Gastroesophageal sphincter (tissue), 4 donors: ENCODE measurements around the gene CFAP46. TPM values are rescaled to one million over a fixed set of nuclear protein-coding genes. Genes with fewer than 3 reads are reported as not detected.

Experiments
- ATAC-seq: fragments of 150-250 bp; one replicate; pipeline ENCODE4 v1.9.1; 2016; ENCODE audit warnings: mild to moderate bottlenecking, moderate library complexity
- H3K27ac ChIP-seq, 4 donors: fragments of 200-600 bp; sonication (generic) in 3 of 4; 1 replicate in 3 of 4; 2 replicates in 1 of 4; pipeline ENCODE4 v1.5.1; 2016 to 2019
- H3K27me3 ChIP-seq: fragments of 200-600 bp; sonication (generic); one replicate; pipeline ENCODE4 v1.5.1; 2019
- H3K36me3 ChIP-seq, 2 donors: fragments of 200-600 bp; sonication (generic); one replicate each; pipeline ENCODE4 v1.5.1; 2019; ENCODE audit warnings: control low read depth in 1 of 2
- H3K4me1 ChIP-seq, 3 donors: fragments of 200-600 bp; sonication (generic); 1 replicate in 2 of 3; 2 replicates in 1 of 3; pipeline ENCODE4 v1.5.1; 2016 to 2019; ENCODE audit warnings: control low read depth in 2 of 3
- H3K4me3 ChIP-seq, 2 donors: fragments of 200-600 bp; sonication (generic); one replicate each; pipeline ENCODE4 v1.5.1; 2019; ENCODE audit warnings: mild to moderate bottlenecking in 1 of 2, moderate library complexity in 1 of 2
- H3K9me3 ChIP-seq, 3 donors: fragments of 200-600 bp; sonication (generic); one replicate each; pipeline ENCODE4 v1.5.1; 2017 to 2019; ENCODE audit warnings: control low read depth in 2 of 3
- EP300 ChIP-seq: sonication (generic); formaldehyde crosslinking; IDR thresholded peaks from one replicate; pipeline ENCODE4 v1.6.1; 2017; ENCODE audit warnings: antibody characterized with exemption, mild to moderate bottlenecking
- POLR2A ChIP-seq, 2 donors: fragments of 450-650 bp; IDR thresholded peaks; one replicate each; pipeline ENCODE4 v1.6.1; 2017; ENCODE audit warnings: antibody characterized with exemption in 2 of 2, mild to moderate bottlenecking in 2 of 2, moderate library complexity in 1 of 2
- POLR2AphosphoS5 ChIP-seq: sonication (generic); formaldehyde crosslinking; IDR thresholded peaks from one replicate; pipeline ENCODE4 v1.6.1; 2017; ENCODE audit warnings: antibody characterized with exemption
- WGBS, 2 donors: methylation state at CpG; one replicate each; pipeline ENCODE4 v1.1.5; 2018; ENCODE audit warnings: low coverage in 1 of 2; 5-methylcytosine and 5-hydroxymethylcytosine counted together
- total RNA-seq, 4 donors: library from RNA; depleted of rRNA; stranded (reverse); fragments of >200 nt; gene quantifications; one replicate each; pipeline ENCODE4 v1.1.0, GENCODE V29; 2016
- TF ChIP-seq, protein P1 (sequence below), 4 experiments: fragments of 200-600 bp in 2 of 4; fragments of 450-650 bp in 2 of 4; sonication (generic) in 1 of 4; IDR thresholded peaks; one replicate each; pipeline ENCODE4 v1.5.1; 2017 to 2019; ENCODE audit warnings: antibody characterized with exemption in 4 of 4, mild to moderate bottlenecking in 2 of 4, moderate library complexity in 2 of 4

The CFAP46 gene
- total RNA-seq, 4 donors from 2014 or later, result 0.27 to 2.2 (median 0.30) TPM; not detected in 1

DNA sequence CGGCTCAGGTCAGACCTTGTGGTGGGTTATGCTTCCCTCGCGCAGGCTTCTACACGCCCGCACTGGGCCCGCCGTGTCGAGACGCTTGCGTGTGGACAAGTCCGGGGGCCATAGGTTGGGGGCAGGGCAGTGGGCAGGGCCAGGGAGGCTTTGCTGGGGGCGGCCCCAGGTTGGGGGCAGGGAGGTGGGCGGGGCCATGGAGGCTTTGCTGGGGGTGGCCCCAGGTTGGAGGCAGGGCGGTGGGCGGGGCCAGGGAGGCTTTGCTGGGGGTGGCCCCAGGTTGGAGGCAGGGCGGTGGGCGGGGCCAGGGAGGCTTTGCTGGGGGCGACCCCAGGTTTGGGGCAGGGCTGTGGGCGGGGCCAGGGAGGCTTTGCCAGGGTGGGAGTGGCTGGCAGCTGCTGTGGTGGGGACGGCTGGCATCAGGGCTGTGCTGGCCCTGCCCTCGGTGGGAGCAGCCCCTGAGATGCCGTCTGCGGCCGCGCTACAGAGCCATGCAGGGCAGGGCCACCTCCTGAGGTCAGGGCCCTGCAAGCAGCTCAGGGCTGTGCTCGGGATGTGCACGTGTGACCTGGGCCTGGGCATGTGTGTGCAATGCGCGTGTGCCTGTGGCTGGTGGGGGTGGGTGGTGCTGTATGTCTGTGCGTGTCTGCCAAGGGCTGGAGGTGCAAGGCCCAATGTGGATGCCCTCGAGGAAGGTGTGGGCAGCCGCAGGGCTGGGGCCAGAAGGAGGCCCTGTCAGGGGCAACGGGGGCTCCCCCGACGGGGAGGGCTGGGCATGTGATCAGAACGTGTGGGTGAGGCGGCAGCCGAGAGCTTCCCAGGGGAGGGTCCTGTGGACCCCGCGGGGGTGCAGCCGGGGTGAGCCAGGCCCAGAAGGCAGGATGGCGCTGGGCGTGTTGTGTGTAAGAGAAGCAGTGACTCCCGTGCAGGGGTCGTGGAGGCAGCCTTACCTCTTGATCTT is 84.0 kb downstream of the CFAP46 start:
- no peak overlapping the region for H3K4me3 ChIP-seq
- no peak for ATAC-seq
- TF ChIP-seq, protein P1, sequence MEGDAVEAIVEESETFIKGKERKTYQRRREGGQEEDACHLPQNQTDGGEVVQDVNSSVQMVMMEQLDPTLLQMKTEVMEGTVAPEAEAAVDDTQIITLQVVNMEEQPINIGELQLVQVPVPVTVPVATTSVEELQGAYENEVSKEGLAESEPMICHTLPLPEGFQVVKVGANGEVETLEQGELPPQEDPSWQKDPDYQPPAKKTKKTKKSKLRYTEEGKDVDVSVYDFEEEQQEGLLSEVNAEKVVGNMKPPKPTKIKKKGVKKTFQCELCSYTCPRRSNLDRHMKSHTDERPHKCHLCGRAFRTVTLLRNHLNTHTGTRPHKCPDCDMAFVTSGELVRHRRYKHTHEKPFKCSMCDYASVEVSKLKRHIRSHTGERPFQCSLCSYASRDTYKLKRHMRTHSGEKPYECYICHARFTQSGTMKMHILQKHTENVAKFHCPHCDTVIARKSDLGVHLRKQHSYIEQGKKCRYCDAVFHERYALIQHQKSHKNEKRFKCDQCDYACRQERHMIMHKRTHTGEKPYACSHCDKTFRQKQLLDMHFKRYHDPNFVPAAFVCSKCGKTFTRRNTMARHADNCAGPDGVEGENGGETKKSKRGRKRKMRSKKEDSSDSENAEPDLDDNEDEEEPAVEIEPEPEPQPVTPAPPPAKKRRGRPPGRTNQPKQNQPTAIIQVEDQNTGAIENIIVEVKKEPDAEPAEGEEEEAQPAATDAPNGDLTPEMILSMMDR (IDR thresholded peaks at IDR 0.05), result no peak
- TF ChIP-seq POLR2AphosphoS5, result no peak
- TF ChIP-seq POLR2A (IDR thresholded peaks at IDR 0.05), result no peak
- no peak for TF ChIP-seq EP300
- 50 to 92% methylated on average over 1 to 19 of the region's 45 CpGs for WGBS, 2 donors
- H3K36me3 ChIP-seq, result no peaks in the 10 kb centered on the region
- peaks cover 74% of the 10 kb centered on the region for H3K27me3 ChIP-seq
- H3K27ac ChIP-seq, result no peak overlapping the region
- peaks cover 0 to 38% (median 0%) of the 10 kb centered on the region in 3 donors for H3K9me3 ChIP-seq
- H3K4me1 ChIP-seq, result peaks cover 0 to 8% (median 0%) of the 10 kb centered on the region in 3 donors

DNA sequence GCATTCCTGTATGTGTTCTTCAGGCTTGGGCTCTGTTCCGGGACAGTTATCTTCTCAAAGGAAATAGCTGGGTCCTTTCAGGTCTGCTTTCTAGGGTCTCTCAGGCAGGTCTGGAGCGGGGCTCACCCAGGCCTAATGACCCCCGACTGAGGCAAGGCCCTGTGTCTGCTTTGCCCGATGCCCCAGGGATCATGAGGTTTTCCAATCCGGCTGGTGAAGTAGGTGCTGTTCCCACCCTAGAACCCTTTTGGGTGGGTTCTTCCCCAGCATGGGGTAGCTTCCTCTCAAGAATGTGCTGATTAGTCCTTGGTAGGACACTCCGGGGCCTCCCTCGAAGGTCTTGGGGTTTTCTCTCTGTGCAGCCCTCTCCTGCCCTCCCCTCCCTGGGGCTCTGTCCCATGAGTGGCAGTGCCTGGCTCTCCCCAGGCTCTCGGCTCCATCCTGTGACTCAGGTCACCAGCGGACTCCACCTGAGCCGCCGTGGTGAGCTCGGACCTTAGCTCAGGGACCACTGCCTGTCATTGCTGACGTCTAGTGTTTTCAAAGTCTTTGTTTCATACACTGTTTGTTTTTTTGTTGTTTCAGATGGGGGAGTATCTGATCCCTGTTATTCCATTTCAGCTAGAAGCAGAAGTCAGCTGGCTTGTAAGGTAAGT is 85.4 kb downstream of the CFAP46 start:
- no peaks in the 10 kb centered on the region for H3K4me1 ChIP-seq
- 83 to 93% methylated on average over 6 of the region's 13 CpGs for WGBS, 2 donors
- peaks cover 60% of the 10 kb centered on the region for H3K27me3 ChIP-seq
- no peaks in the 10 kb centered on the region for H3K36me3 ChIP-seq
- no peak for ATAC-seq
- no peak overlapping the region for H3K4me3 ChIP-seq
- no peak for TF ChIP-seq POLR2A (IDR thresholded peaks at IDR 0.05)
- TF ChIP-seq EP300, result no peak
- TF ChIP-seq, protein P1 (IDR thresholded peaks at IDR 0.05), result no peak
- no peak for TF ChIP-seq POLR2AphosphoS5
- H3K27ac ChIP-seq, result no peak overlapping the region
- H3K9me3 ChIP-seq, result peaks cover 0 to 40% (median 0%) of the 10 kb centered on the region in 3 donors

DNA sequence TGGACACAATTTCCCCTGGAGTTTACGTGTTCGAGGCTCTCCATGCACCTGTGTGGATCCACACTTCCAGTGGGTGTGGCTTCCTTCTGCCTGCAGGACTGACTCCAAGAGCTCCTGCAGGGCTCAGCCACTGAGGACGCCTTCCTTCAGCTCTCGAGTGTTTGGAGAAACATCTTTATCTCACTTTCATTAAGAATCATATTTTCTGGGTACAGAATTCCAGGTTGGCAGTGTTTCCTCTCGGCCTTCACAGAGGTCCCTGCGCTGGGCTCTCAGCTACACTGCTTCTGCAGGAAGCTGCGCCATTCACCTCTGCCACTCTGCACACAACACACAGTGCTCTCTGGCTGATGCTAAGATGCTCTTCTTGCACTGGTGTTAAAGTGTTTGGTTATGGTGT is 86.5 kb downstream of the CFAP46 start:
- H3K27me3 ChIP-seq, result peaks cover 49% of the 10 kb centered on the region
- H3K27ac ChIP-seq, result no peak overlapping the region
- H3K9me3 ChIP-seq, result peaks cover 0 to 40% (median 0%) of the 10 kb centered on the region in 3 donors
- WGBS, 2 donors, result 79 to 85% methylated on average over 5 to 7 of the region's 7 CpGs
- H3K4me1 ChIP-seq, result no peaks in the 10 kb centered on the region
- H3K4me3 ChIP-seq, result no peak overlapping the region
- no peak for ATAC-seq
- TF ChIP-seq POLR2AphosphoS5 (no peak), EP300 (no peak), POLR2A (IDR thresholded peaks at IDR 0.05) (no peak)
- TF ChIP-seq, protein P1 (IDR thresholded peaks at IDR 0.05), result no peak
- H3K36me3 ChIP-seq, result no peaks in the 10 kb centered on the region

DNA sequence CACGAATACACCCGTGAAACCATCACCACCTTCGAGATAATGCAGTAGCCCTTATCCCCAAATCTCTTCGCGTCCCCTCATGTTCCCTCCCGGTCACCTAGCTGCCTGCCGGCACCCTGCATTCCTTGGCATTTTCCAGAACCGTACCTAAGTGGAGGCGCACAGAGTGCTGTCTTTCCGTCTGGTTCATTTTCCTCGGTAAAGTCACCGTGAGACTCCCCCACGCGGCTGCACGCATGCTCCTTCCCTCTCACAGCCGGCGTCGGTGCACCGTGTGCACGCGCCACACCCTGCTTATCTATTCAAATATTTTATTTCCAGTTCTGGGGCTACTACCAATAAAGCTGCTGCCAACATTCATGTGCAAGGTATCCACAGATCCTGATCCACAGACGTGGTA is 90.9 kb downstream of the CFAP46 start:
- ATAC-seq, result no peak
- no peak overlapping the region for H3K27ac ChIP-seq
- 94 to 99% methylated on average over 14 to 22 of the region's 22 CpGs for WGBS, 2 donors
- H3K9me3 ChIP-seq, result peaks cover 0 to 28% (median 0%) of the 10 kb centered on the region in 3 donors
- H3K27me3 ChIP-seq, result peaks cover 29% of the 10 kb centered on the region
- H3K36me3 ChIP-seq, result no peaks in the 10 kb centered on the region
- no peak overlapping the region for H3K4me3 ChIP-seq
- no peaks in the 10 kb centered on the region for H3K4me1 ChIP-seq
- no peak for TF ChIP-seq POLR2A (IDR thresholded peaks at IDR 0.05)

DNA sequence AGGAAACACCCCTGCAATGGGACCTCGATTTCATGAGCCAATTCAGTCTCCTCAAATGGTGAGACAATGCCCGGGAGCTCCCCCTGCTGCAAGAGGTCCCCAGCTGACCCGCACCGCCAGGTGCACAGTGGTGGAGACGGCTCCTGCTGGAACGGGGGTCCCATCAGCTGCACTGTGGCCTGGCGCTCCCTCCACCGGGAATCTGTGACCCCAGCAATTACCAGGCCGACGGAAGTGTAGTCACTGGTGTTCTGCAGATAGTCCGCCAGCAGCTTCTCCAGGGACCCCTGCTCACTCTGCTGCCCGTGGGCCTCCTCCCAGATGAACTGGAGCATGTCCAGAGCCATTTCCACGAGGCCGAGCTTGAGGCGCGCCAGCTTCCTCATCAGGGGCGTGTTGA is 91.5 kb downstream of the CFAP46 start:
- WGBS, 2 donors, result 80% methylated on average over 1 to 7 of the region's 17 CpGs
- no peak overlapping the region for H3K27ac ChIP-seq
- ATAC-seq, result no peak

More for the DNA sequence above, 91.5 kb downstream of the CFAP46 start:
- no peaks in the 10 kb centered on the region for H3K36me3 ChIP-seq
- H3K27me3 ChIP-seq, result peaks cover 33% of the 10 kb centered on the region
- H3K9me3 ChIP-seq, result peaks cover 0 to 22% (median 0%) of the 10 kb centered on the region in 3 donors
- H3K4me1 ChIP-seq, result no peaks in the 10 kb centered on the region
- TF ChIP-seq POLR2A (IDR thresholded peaks at IDR 0.05) (no peak), EP300 (no peak), POLR2AphosphoS5 (no peak)
- TF ChIP-seq, protein P1 (IDR thresholded peaks at IDR 0.05), result no peak
- H3K4me3 ChIP-seq, result no peak overlapping the region
